A549 (cell line): ENCODE data around the gene ADCY1.

Source experiments
- CTCF ChIP-seq: fragments of >200 bp; sonication (Bioruptor Twin); formaldehyde crosslinking; IDR thresholded peaks from 3 replicates; pipeline ENCODE4 v1.5.1; 2016
- KDM1A ChIP-seq: fragments of 200-600 bp; sonication (generic); IDR thresholded peaks from 2 replicates; pipeline ENCODE4 v1.6.1; 2016; ENCODE audit warnings: low read depth, mild to moderate bottlenecking
- ZNF302 ChIP-seq: fragments of 250-450 bp; sonication (Bioruptor Pico); IDR thresholded peaks from 2 replicates; pipeline ENCODE4 v1.9.0; 2021; ENCODE audit warnings: inconsistent platforms, mild to moderate bottlenecking, moderate library complexity

DNA sequence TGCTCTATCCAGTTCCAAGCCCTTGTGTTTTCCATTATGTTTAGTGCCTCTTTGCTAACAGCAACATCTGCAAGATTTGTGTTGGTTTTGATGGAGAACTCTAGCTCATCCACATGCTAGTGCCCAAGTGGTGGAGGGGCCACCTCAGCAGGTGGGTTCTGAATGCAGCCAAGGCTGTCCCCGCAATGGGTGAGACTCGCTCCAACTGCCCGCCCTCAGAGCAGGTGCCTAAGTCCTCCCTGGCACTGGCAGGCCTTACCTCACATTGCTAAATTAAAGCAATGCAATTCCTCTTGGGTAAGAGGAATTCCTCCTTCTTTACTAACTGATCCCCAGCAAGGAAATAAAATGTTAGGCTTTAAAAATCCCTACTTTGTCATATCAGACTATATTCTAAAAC is 146.8 kb downstream of the ADCY1 start:
- TF ChIP-seq ZNF302 (CRISPR knock-in tag): no peak
- no peak for TF ChIP-seq CTCF
- TF ChIP-seq KDM1A: no peak
